ENCODE results near the gene CACNA2D4. TPM values are rescaled to one million over a fixed set of nuclear protein-coding genes. Genes with fewer than 3 reads are reported as not detected.

CACNA2D4 gene
- total RNA-seq, 1 donor from 2014 or later = 0.87 TPM

GRCh38 chr12:1799051-1799881 is 119.2 kb downstream of the CACNA2D4 start:
- Mint-ChIP-seq H3K4me1 (ENCODE audit: unreplicated experiment) (peaks cover 6% of the 10 kb centered on the region), H3K27me3 (peaks cover 23% of the 10 kb centered on the region), H3K27ac (no peak overlapping the region), H3K9me3 (peaks cover 1% of the 10 kb centered on the region), H3K4me3 (no peak overlapping the region), H3K36me3 (no peaks in the 10 kb centered on the region)
- no peak for TF ChIP-seq CTCF (conservative IDR thresholded peaks at IDR 0.05)
- peak; percentile 67 for DNase-seq (ENCODE audit: extremely low spot score, unreplicated experiment)

DNA sequence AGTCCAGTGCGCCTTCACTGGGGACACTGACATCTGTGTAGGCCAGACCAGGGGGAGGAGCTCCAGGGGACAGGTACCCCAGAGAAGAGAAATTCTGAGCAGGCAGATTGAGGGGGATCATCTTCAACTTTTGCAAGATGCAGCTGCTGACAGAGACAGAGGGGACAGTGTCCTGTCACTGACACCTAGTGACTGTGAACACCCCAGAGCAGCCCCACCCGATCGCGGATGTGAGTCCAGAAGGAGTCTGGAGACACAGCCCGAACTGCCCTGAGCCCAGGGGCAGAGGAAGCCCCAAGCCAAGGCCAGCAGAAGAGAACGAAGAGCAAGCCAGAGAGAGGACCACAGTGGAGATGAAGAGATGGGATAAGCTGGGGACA is 119.8 kb downstream of the CACNA2D4 start:
- Mint-ChIP-seq H3K4me3 (no peak overlapping the region), H3K36me3 (no peaks in the 10 kb centered on the region), H3K27ac (no peak overlapping the region), H3K9me3 (no peaks in the 10 kb centered on the region), H3K4me1 (ENCODE audit: unreplicated experiment) (peaks cover 5% of the 10 kb centered on the region), H3K27me3 (peaks cover 22% of the 10 kb centered on the region)
- DNase-seq (ENCODE audit: extremely low spot score, unreplicated experiment) = peak; percentile 60
- no peak for TF ChIP-seq CTCF (conservative IDR thresholded peaks at IDR 0.05)

DNA sequence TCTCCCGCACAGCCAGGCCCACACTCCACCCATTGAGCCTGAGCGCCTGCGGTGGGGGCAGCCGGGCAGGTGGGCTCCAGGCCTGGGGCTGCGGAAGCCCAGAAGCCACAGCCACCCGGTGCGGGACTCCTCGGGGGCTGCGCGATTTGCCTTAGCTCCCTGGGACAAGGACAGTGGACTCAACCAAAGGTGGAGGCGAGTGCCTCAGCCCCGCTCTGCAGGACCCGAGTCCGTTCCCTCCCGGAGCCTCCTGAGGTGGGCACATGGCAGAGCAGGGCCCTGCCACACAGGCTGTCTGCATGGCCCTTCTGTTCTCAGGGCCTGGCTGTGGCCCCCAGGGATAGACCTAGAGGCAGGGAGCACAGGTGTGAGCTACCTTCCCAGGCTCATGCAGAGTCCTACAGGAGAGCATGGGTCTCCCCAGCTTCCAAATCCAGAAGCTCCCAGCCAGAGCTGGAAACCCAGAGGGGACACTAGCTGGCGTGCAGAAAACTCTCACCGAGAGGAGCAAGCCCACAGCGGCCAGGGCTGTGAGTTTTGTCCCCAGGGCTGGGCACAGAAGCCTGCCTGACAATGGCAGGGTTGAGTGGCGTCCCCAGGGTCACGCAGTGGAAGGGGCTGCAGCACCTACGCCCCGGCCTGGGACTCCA is 120.3 kb downstream of the CACNA2D4 start:
- H3K4me3 Mint-ChIP-seq = no peak overlapping the region
- peak; percentile 66 for DNase-seq (ENCODE audit: extremely low spot score, unreplicated experiment)
- TF ChIP-seq CTCF (conservative IDR thresholded peaks at IDR 0.05) = no peak

DNA sequence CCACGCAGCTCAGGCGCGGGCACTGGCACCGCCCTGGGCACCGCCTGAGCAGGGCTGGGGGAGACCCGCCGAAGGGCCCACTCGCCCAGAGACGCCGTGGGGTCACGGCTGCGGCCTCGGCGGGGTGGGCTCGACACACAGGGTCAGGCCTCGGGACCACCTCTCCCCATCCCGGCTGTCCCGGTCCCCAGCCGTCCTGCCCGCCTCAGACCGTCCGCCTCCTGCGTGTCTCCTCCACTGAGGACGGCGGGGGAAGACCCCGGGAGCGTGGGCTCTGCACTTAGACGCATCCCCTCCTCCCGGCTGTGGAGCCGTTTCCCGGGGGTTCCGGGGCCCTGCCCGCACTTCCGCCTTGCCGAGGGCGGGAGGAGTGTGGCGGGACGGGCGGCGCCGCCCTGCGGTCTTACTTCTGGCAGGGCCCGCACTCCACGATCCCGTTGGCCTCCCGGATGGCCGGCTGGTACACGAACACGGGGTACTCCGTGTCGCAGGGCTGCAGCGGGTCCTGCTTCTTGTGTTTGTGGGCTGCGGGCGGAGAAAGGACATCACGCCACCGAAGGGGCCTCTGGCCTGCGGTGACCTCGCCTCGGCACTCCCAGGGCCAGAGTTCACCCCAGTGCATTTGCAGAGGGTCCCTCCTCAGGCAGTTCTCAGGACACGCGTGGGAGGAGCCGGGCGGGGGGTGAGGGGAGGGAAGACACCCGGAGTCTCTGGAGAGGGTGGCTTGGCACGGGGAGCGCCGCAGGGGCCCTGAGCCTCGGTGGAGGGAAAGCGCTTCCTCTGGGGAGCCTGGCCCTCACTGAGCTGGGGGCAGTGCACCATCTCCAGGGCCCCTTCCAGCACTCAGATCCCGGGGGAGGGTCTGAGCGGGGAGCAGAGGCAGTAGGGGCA is 121.2 kb downstream of the CACNA2D4 start:
- no peak overlapping the region for H3K27ac Mint-ChIP-seq
- H3K4me3 Mint-ChIP-seq = no peak overlapping the region
- no peak for TF ChIP-seq CTCF (conservative IDR thresholded peaks at IDR 0.05)
- peaks cover 21% of the 10 kb centered on the region for H3K27me3 Mint-ChIP-seq
- H3K36me3 Mint-ChIP-seq = no peaks in the 10 kb centered on the region
- DNase-seq (ENCODE audit: extremely low spot score, unreplicated experiment) = no peak
- H3K9me3 Mint-ChIP-seq = no peaks in the 10 kb centered on the region
- H3K4me1 Mint-ChIP-seq (ENCODE audit: unreplicated experiment) = peaks cover 5% of the 10 kb centered on the region

More for the DNA sequence above, 120.3 kb downstream of the CACNA2D4 start:
- Mint-ChIP-seq H3K27ac (no peak overlapping the region), H3K36me3 (no peaks in the 10 kb centered on the region), H3K27me3 (peaks cover 22% of the 10 kb centered on the region), H3K4me1 (ENCODE audit: unreplicated experiment) (peaks cover 5% of the 10 kb centered on the region), H3K9me3 (no peaks in the 10 kb centered on the region)

- no peak for TF ChIP-seq CTCF (conservative IDR thresholded peaks at IDR 0.05)
- H3K9me3 Mint-ChIP-seq = no peaks in the 10 kb centered on the region
- H3K27me3 Mint-ChIP-seq = peaks cover 20% of the 10 kb centered on the region
- H3K4me3 Mint-ChIP-seq = peak overlapping the region; percentile 78
- no peaks in the 10 kb centered on the region for H3K36me3 Mint-ChIP-seq
- no peak overlapping the region for H3K27ac Mint-ChIP-seq
- H3K4me1 Mint-ChIP-seq (ENCODE audit: unreplicated experiment) = peaks cover 5% of the 10 kb centered on the region
- DNase-seq (ENCODE audit: extremely low spot score, unreplicated experiment) = no peak
Observed at GRCh38 chr12:1796515-1797010, 121.9 kb downstream of the CACNA2D4 start.
